HG03139 (cell line): ENCODE measurements around the gene RNF11.
"Not testable (repeated sequence)": the region's sequence is repeated elsewhere in the genome, so short reads cannot be mapped to it uniquely, and the experiment has no call there.

Experiments used
- ATAC-seq: cut with Tn5 transposase; IDR thresholded peaks from one replicate; pipeline ENCODE4 v1.9.1; 2021; ENCODE audit not compliant: unreplicated experiment

Gene RNF11

DNA sequence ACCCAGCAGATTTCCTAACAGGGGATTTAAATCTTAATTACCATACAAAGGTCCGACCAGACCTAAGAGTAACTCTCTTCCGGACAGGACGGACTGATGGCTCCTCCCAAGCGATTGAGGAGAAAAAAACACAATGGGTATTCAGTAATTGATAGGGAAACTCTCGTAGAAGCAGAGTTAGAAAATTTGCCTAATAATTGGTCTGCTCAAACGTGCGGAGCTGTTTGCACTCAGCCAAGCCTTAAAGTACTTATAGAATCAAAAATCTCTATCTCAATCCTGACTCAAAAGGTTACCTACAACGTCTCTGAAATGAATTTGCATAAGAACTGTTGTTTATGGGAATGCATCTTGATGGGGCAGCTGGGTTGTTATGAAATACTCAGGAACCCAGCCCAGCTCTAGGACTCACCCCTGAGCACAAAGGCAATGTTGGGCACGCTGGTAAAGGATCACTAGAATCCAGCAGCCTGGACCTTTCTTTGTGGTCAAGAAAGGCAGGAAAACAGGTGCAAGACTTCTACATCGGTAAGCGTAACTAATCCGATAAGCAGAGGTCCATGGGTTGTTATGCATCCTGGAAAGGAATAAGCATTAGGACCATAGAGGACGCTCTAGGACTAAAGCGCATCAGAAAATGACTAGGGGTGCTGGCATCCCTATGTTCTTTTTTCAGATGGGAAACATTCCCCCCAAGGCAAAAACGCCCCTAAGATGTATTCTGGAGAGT, 8.7 kb upstream of the RNF11 start:
- ATAC-seq: not testable (repeated sequence)

DNA sequence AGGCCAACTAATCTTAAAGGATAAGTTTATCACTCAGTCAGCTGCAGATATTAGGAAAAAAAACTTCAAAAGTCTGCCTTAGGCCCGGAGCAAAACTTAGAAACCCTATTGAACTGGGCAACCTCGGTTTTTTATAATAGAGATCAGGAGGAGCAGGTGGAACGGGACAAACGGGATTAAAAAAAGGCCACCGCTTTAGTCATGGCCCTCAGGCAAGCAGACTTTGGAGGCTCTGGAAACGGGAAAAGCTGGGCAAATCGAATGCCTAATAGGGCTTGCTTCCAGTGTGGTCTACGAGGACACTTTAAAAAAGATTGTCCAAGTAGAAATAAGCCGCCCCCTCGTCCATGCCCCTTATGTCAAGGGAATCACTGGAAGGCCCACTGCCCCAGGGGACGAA, 7.6 kb upstream of the RNF11 start:
- ATAC-seq: not testable (repeated sequence)

- ATAC-seq: no peak
Observed at GRCh38 chr1:51230501-51231078, 5.5 kb upstream of the RNF11 start.

DNA sequence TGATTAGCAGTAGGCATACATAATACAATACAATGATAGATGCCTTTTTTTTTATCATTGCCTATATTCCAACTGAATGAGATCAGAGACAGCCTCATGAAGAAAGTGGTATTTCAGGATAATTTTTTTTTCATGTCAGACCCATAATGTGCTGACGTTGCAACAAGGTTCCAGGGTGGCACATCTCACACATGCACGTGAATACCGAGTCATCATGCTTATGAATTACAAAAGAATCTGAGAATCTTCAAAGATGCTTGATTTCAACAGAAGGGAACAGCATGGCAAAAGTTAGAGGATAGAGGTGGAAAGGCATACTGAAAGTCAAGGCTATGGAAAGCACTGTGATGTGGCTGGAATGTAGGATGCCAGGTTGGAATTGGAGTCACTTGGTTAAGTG, 5.0 kb upstream of the RNF11 start:
- no peak for ATAC-seq

DNA sequence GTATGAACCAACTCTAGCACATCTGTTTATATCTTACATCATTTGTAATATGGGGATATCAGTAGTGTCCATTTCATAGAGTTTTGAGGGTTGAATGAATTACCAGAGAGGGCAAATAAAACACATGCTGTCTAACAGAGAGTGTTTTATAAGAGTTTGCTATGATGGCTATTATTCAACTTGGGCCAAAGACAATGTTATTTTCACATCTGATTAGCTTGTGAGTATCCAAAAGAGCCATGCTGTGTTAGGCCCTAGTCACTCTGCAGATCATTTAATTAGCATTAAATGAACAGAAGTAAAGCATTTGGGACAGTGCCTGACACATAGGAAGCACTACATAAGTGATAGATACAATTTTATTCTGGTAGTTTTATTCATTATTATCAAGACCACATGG, 4.2 kb upstream of the RNF11 start:
- ATAC-seq: no peak

GRCh38 chr1:51234236-51234635, 1.8 kb upstream of the RNF11 start:
- not testable (repeated sequence) for ATAC-seq

DNA sequence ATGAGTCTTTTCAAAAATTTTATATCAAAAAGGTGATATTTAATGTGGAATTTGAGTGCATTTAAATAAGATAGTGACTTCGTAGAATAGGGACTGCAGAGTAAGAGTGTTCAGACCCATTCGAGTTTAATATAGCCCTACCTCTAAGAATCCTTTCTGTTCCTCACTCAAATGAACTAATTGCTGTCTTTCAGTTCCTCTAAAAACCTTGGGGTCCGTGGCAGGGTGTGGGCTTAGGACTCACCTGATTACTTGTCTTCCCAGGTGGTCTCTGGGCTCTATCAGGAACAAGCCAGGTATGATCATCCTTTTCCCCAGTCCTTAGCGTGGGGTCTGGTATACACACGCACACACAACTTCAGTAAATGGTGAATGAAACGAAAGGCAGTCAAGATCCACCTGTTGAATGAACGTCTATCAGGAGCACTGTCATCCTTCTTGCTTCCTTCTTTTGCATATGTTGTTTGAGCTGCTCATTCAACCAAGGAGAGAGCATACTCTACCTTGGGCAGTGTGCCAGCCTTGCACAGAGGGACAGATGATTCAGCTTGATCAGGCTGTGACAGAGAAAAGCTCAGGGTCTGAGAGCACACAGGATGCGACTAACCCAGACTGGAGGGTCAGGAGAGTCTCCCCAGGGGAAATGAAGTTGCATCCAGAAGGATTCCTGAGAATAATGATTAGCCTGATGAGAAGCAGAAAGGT, 1.2 kb upstream of the RNF11 start:
- ATAC-seq: peak; percentile 49

DNA sequence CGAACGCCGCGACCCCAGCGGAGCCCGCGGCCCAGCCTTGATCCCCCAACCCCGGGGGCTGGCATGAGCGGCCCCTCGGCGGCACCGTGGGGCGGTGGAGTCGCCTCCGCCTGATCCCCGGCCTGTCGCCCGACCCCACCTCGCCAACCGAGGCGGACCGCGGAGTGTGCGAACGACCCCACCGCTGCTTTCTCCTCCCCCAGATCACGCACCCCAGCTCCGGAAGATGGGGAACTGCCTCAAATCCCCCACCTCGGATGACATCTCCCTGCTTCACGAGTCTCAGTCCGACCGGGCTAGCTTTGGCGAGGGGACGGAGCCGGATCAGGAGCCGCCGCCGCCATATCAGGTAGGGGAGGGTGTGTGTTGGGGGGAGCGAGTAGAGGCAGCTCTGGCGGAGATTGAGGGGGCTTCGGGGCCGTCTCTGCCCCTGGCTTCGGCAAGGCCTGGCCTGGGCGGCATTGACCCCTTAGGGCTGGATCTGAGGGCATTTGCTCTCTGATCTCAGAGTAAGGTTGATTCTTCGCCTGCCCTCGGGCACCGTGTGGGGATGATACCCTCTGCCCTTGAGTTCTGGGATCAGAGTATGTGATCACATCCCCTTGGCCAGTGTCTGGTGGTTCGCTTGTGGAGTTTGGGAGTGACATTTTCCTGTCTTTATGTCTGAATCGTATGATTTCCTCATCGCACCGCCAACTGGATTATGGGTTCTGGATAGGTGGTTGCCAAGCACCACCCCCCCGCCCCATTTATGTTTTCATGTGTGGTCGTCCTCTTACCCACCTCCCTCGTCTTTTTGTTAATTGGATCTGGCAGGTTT, 668 bp downstream of the RNF11 start:
- peak; percentile 6 for ATAC-seq

DNA sequence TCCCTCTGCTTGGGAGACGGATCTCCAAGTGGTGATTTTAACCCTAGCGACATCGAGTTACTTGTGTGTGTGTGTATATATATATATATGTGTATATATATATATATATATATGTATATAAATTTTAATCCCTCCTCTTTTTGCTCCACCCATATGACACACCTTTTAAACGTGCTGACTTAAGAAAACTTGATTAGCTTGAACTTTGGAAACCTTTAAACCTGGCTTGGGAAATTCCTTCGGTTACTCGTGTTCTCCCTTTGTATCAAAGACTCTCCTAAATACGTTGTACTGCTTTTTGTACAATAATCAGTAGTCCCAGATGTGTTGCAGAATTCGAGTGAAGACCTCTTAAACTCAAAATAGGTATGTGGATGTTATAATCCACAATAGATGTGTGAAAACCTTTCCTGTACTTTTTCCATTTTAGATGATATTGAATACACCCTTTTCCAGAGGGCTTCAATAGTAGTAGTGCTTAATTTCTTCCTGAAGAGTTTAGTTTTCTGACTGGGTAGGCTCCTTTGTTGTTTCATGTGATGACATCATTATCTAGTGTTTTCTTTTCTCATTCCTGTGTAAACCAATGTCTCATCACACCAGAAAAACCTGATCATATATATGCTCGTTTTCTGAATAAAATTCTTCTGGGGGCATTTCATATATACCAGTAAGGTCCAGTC, 1.4 kb downstream of the RNF11 start:
- ATAC-seq: no peak

GRCh38 chr1:51238034-51238403, 1.9 kb downstream of the RNF11 start:
- ATAC-seq: no peak

DNA sequence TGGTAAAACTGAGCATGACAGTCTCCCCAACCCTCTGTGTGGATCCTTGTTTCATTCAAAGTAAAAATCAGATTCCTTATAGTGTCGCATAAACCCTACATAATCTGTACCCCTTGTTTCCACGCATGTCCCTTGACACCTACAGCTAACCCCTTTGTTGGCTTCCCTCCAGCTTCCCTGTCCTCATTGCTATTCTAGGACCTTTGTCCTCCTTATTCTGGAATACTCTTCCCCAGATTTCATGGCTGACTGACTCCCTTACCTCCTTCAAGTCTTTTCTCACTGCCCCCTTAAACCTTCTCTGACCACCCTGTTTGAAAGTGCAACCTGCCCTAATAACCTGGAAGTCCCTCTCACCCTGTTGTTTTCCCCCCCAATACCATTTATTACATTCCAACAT, 4.0 kb downstream of the RNF11 start:
- no peak for ATAC-seq

- no peak for ATAC-seq
Observed at GRCh38 chr1:51241119-51241518, 5.0 kb downstream of the RNF11 start.

DNA sequence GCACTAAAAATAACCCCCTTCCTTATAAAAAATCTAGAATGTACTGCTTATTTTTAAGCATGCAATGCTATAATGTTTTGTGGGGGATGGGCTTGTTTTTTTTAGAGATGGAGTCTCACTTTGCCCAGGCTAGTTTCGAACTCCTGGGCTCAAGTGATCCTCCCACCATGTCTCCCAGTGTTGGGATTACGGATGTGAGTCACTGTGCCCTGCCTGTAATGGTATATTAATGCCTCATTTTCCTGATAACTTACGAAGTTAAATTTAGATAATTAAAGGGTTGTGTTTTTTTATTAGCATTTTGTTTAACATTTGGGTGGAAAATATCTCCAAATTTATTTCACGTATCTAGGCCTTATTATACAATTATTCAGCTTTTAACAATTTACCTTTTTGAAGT, 6.5 kb downstream of the RNF11 start:
- no peak for ATAC-seq

- ATAC-seq: no peak
Observed at GRCh38 chr1:51247022-51247421, 10.9 kb downstream of the RNF11 start.

DNA sequence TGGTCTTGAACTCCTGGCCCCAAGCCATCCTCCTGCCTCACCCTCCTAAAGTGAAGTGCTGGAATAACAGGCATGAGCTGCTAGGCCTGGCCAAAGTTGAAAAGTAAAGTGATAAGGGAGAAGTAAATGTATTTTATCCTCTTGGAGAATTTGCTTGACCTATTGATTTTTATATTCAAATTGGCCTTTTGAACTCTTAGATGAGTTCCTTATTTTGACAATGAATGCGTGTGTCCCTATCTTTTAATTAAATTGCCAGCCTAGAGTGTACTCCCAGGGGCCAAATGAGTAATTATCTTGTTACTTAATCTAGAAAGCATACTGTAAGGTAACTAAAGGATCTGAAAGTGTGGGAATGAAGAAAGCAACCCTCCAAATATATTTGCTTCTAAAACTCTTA, 11.4 kb downstream of the RNF11 start:
- no peak for ATAC-seq

DNA sequence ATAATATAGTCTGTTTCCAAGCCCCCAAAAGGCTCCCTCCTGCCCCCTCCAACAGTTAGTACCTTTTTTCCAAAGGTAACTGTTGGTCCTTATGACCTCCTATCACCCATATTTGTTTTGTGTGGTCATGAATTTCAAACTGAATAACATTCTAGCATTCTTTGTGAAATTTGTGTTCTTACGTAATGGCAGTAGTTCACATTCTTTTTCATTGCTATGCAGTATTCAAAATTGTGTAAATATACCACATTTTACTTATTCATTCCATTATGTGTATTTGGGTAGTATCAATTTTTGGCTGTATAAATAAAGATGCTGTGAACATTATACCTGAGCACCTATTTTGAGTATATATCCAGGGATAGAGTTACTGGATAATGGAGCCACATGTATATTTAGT, 13.4 kb downstream of the RNF11 start:
- no peak for ATAC-seq

DNA sequence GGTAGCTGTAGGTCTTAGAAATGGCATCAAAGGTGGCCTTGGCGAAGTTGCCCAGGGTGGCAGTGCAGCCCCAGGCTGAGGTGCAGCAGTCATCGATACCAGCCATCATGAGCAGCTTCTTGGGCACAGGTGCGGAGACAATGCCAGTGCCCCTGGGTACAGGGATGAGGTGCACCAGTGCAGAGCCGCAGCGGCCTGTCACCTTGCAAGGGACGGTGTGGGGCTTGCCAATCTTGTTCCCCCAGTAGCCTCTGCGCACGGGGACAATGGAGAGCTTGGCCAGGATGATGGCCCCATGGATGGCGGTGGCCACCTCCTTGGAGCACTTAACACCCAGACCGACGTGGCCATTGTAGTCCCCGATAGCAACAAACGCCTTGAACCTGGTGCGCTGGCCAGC, 14.7 kb downstream of the RNF11 start:
- not testable (repeated sequence) for ATAC-seq

DNA sequence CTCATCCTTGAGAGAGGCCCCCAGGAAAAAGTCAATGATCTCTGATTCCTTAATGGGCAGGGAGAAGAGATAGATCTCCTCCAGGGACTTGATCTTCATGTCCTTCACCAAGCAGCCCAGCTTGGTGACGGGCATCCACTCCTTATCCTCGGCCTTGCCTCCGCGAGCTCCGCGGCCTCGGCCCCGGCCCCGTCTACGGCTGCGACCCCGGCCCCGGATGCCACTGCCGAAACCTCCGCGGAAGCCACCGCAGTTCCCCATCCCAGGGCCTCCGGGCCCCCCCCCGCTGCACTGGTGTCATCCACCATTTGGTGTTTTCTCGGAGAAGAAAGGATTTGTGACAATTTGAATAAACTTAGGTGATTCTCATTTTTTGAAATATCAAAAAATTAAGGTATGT, 15.1 kb downstream of the RNF11 start:
- not testable (repeated sequence) for ATAC-seq

- ATAC-seq: no peak
Observed at GRCh38 chr1:51252366-51252765, 16.3 kb downstream of the RNF11 start.

- ATAC-seq: no peak
Observed at GRCh38 chr1:51253691-51254090, 17.6 kb downstream of the RNF11 start.

- ATAC-seq: no peak
Observed at GRCh38 chr1:51255331-51255730, 19.3 kb downstream of the RNF11 start.
